HEK293 (cell line): ENCODE measurements around the gene NLGN1.

ENCODE experiments used
- CTCF ChIA-PET: fragments of 350-600 bp; formaldehyde crosslinking; extraction: SDS; loops from one replicate; lab custom pipeline; 2021; ENCODE audit warnings: antibody characterized with exemption; lab: Yijun Ruan, JAX
- POLR2A ChIA-PET: fragments of 300-600 bp; formaldehyde crosslinking; extraction: SDS; loops from one replicate; lab custom pipeline; 2020; ENCODE audit warnings: antibody characterized with exemption, inconsistent platforms; lab: Yijun Ruan, JAX
- H3K27ac ChIP-seq: fragments of 200-500 bp; sonication (Bioruptor generic); 2 replicates; pipeline ENCODE4 v1.5.1; 2014; ENCODE audit warnings: low read depth, low read length, control low read depth, inconsistent platforms; ENCODE audit errors: extremely low read depth
- H3K36me3 ChIP-seq, 2 experiments: fragments of 200-500 bp in 1 of 2; sonication (Bioruptor generic) in 1 of 2; 1 replicate in 1 of 2; 2 replicates in 1 of 2; pipeline ENCODE4 v1.5.1; 2014 to 2017; ENCODE audit warnings: inconsistent platforms in 2 of 2, low read length in 2 of 2; ENCODE audit not compliant: control insufficient read depth in 2 of 2, insufficient read depth in 1 of 2
- H3K4me1 ChIP-seq: fragments of 200-500 bp; sonication (Bioruptor generic); 2 replicates; pipeline ENCODE4 v1.5.1; 2014; ENCODE audit warnings: mild to moderate bottlenecking, low read length, inconsistent platforms; ENCODE audit not compliant: control insufficient read depth, insufficient read depth
- H3K4me3 ChIP-seq: 2 replicates; pipeline ENCODE4 v1.5.1; 2011; ENCODE audit warnings: low read depth, mild to moderate bottlenecking, control low read depth, low read length, moderate library complexity
- H3K9me3 ChIP-seq: fragments of 200-500 bp; sonication (Bioruptor generic); 2 replicates; pipeline ENCODE4 v1.5.1; 2014; ENCODE audit warnings: low read depth, low read length, inconsistent platforms; ENCODE audit not compliant: control insufficient read depth, insufficient read depth
- KLF16 ChIP-seq: fragments of 450-650 bp; formaldehyde crosslinking; IDR thresholded peaks from 2 replicates; pipeline ENCODE4 v1.5.1; 2017; ENCODE audit warnings: missing biosample characterization, missing genetic modification characterization
- PRDM1 ChIP-seq: fragments of 450-650 bp; formaldehyde crosslinking; IDR thresholded peaks from 2 replicates; pipeline ENCODE4; 2016; ENCODE audit warnings: missing biosample characterization, missing genetic modification characterization
- SETDB1 ChIP-seq: IDR thresholded peaks from one replicate; pipeline ENCODE4 v1.6.1; 2017; ENCODE audit warnings: mild to moderate bottlenecking, low read length, moderate library complexity, mixed read lengths; ENCODE audit not compliant: insufficient read length
- ZNF133 ChIP-seq: fragments of 450-650 bp; formaldehyde crosslinking; IDR thresholded peaks from 2 replicates; pipeline ENCODE4 v1.5.1; 2016; ENCODE audit warnings: missing biosample characterization, missing genetic modification characterization
- ZNF175 ChIP-seq: fragments of 450-650 bp; formaldehyde crosslinking; IDR thresholded peaks from 2 replicates; pipeline ENCODE4 v1.5.1; 2016; ENCODE audit warnings: missing biosample characterization, missing genetic modification characterization
- ZNF341 ChIP-seq: fragments of 450-650 bp; formaldehyde crosslinking; IDR thresholded peaks from 2 replicates; pipeline ENCODE4; 2016; ENCODE audit warnings: low read depth, missing biosample characterization, missing genetic modification characterization
- ZNF394 ChIP-seq: fragments of 450-650 bp; formaldehyde crosslinking; IDR thresholded peaks from 2 replicates; pipeline ENCODE4 v1.5.1; 2016; ENCODE audit warnings: missing biosample characterization, missing genetic modification characterization, mild to moderate bottlenecking, moderate library complexity, borderline replicate concordance
- ZNF473 ChIP-seq: fragments of 450-650 bp; formaldehyde crosslinking; IDR thresholded peaks from 2 replicates; pipeline ENCODE4 v1.5.1; 2017; ENCODE audit warnings: missing biosample characterization, missing genetic modification characterization
- ZNF747 ChIP-seq: fragments of 450-650 bp; formaldehyde crosslinking; IDR thresholded peaks from 2 replicates; pipeline ENCODE4 v1.5.1; 2016; ENCODE audit warnings: missing biosample characterization, missing genetic modification characterization
- ZNF76 ChIP-seq: fragments of 450-650 bp; formaldehyde crosslinking; IDR thresholded peaks from 2 replicates; pipeline ENCODE4; 2016; ENCODE audit warnings: low read depth, missing biosample characterization, missing genetic modification characterization, borderline replicate concordance
- ZNF791 ChIP-seq: fragments of 450-650 bp; formaldehyde crosslinking; IDR thresholded peaks from 2 replicates; pipeline ENCODE4 v1.5.1; 2016; ENCODE audit warnings: missing biosample characterization, missing genetic modification characterization
- ZNF837 ChIP-seq: fragments of 450-650 bp; formaldehyde crosslinking; IDR thresholded peaks from 2 replicates; pipeline ENCODE4 v1.5.1; 2016; ENCODE audit warnings: missing biosample characterization, missing genetic modification characterization
- ZSCAN16 ChIP-seq: fragments of 450-650 bp; formaldehyde crosslinking; IDR thresholded peaks from 2 replicates; pipeline ENCODE4 v1.5.1; 2016; ENCODE audit warnings: missing biosample characterization, missing genetic modification characterization
- ZSCAN23 ChIP-seq: fragments of 450-650 bp; formaldehyde crosslinking; IDR thresholded peaks from 2 replicates; pipeline ENCODE4 v1.5.1; 2016; ENCODE audit warnings: missing biosample characterization, missing genetic modification characterization
- TF ChIP-seq, protein P1 (sequence below): fragments of 450-650 bp; formaldehyde crosslinking; IDR thresholded peaks from 2 replicates; pipeline ENCODE4 v1.5.1; 2016; ENCODE audit warnings: missing biosample characterization, missing genetic modification characterization
- TF ChIP-seq, protein P2 (sequence below): fragments of 450-650 bp; formaldehyde crosslinking; conservative IDR thresholded peaks from 2 replicates; pipeline ENCODE4 v1.5.1; 2016; ENCODE audit warnings: low read depth, missing biosample characterization, missing genetic modification characterization
- TF ChIP-seq, protein P3 (sequence below): fragments of 450-650 bp; formaldehyde crosslinking; IDR thresholded peaks from 2 replicates; pipeline ENCODE4 v1.5.0; 2017; ENCODE audit warnings: missing biosample characterization, missing genetic modification characterization, borderline replicate concordance
- TF ChIP-seq, protein P4 (sequence below): fragments of 450-650 bp; formaldehyde crosslinking; IDR thresholded peaks from 2 replicates; pipeline ENCODE4; 2016; ENCODE audit warnings: missing biosample characterization, missing genetic modification characterization

Gene NLGN1

DNA sequence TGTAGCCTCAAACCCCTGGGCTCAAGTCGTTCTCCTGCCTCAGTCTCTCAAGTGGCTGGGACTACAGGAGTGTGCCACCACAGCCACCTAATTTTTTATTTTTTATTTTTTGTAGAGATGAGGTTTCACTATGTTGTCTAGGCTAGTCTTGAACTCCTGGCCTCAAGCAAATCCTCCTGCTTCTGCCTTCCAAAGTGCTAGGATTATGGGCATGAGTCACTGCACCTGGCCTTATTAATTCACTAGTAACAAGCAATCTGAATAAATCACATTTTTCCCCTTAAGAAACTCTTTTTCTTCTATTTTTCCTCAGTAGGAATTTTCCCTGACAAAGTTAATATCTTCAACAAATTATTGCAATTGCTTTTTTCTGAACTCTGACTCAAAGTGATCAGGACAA is 336.9 kb downstream of the NLGN1 start:
- TF ChIP-seq, protein P1, sequence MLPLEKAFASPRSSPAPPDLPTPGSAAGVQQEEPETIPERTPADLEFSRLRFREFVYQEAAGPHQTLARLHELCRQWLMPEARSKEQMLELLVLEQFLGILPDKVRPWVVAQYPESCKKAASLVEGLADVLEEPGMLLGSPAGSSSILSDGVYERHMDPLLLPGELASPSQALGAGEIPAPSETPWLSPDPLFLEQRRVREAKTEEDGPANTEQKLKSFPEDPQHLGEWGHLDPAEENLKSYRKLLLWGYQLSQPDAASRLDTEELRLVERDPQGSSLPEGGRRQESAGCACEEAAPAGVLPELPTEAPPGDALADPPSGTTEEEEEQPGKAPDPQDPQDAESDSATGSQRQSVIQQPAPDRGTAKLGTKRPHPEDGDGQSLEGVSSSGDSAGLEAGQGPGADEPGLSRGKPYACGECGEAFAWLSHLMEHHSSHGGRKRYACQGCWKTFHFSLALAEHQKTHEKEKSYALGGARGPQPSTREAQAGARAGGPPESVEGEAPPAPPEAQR (tag by site-specific recombination): no peak
- TF ChIP-seq ZNF133 (no peak), ZNF341 (tag by site-specific recombination) (no peak), ZSCAN23 (tag by site-specific recombination) (no peak), ZNF837 (no peak), SETDB1 (no peak), KLF16 (no peak), ZNF394 (tag by site-specific recombination) (no peak), ZNF76 (tag by site-specific recombination) (no peak), ZNF747 (no peak), ZSCAN16 (tag by site-specific recombination) (no peak), PRDM1 (no peak), ZNF473 (no peak), ZNF791 (no peak), ZNF175 (tag by site-specific recombination) (no peak)
- TF ChIP-seq, protein P2, sequence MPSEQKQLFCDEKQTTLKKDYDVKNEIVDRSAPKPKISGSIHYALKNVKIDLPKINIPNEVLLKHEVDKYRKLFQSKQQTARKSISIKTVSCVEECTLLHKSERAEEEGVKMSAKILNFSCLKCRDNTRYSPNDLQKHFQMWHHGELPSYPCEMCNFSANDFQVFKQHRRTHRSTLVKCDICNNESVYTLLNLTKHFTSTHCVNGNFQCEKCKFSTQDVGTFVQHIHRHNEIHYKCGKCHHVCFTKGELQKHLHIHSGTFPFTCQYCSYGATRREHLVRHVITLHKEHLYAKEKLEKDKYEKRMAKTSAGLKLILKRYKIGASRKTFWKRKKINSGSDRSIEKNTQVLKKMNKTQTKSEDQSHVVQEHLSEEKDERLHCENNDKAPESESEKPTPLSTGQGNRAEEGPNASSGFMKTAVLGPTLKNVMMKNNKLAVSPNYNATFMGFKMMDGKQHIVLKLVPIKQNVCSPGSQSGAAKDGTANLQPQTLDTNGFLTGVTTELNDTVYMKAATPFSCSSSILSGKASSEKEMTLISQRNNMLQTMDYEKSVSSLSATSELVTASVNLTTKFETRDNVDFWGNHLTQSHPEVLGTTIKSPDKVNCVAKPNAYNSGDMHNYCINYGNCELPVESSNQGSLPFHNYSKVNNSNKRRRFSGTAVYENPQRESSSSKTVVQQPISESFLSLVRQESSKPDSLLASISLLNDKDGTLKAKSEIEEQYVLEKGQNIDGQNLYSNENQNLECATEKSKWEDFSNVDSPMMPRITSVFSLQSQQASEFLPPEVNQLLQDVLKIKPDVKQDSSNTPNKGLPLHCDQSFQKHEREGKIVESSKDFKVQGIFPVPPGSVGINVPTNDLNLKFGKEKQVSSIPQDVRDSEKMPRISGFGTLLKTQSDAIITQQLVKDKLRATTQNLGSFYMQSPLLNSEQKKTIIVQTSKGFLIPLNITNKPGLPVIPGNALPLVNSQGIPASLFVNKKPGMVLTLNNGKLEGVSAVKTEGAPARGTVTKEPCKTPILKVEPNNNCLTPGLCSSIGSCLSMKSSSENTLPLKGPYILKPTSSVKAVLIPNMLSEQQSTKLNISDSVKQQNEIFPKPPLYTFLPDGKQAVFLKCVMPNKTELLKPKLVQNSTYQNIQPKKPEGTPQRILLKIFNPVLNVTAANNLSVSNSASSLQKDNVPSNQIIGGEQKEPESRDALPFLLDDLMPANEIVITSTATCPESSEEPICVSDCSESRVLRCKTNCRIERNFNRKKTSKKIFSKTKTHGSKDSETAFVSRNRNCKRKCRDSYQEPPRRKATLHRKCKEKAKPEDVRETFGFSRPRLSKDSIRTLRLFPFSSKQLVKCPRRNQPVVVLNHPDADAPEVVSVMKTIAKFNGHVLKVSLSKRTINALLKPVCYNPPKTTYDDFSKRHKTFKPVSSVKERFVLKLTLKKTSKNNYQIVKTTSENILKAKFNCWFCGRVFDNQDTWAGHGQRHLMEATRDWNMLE (tag by site-specific recombination): no peak
- TF ChIP-seq, protein P3, sequence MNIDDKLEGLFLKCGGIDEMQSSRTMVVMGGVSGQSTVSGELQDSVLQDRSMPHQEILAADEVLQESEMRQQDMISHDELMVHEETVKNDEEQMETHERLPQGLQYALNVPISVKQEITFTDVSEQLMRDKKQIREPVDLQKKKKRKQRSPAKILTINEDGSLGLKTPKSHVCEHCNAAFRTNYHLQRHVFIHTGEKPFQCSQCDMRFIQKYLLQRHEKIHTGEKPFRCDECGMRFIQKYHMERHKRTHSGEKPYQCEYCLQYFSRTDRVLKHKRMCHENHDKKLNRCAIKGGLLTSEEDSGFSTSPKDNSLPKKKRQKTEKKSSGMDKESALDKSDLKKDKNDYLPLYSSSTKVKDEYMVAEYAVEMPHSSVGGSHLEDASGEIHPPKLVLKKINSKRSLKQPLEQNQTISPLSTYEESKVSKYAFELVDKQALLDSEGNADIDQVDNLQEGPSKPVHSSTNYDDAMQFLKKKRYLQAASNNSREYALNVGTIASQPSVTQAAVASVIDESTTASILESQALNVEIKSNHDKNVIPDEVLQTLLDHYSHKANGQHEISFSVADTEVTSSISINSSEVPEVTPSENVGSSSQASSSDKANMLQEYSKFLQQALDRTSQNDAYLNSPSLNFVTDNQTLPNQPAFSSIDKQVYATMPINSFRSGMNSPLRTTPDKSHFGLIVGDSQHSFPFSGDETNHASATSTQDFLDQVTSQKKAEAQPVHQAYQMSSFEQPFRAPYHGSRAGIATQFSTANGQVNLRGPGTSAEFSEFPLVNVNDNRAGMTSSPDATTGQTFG (tag by site-specific recombination): no peak
- TF ChIP-seq, protein P4, sequence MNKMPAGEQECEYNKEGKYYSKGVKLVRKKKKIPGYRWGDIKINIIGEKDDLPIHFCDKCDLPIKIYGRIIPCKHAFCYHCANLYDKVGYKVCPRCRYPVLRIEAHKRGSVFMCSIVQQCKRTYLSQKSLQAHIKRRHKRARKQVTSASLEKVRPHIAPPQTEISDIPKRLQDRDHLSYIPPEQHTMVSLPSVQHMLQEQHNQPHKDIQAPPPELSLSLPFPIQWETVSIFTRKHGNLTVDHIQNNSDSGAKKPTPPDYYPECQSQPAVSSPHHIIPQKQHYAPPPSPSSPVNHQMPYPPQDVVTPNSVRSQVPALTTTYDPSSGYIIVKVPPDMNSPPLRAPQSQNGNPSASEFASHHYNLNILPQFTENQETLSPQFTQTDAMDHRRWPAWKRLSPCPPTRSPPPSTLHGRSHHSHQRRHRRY: no peak
- H3K4me3 ChIP-seq: no peak overlapping the region
- H3K36me3 ChIP-seq: no peaks in the 10 kb centered on the region
- CTCF ChIA-PET: no interaction called here
- no peaks in the 10 kb centered on the region for H3K9me3 ChIP-seq
- POLR2A ChIA-PET: no interaction called here
- H3K4me1 ChIP-seq: no peaks in the 10 kb centered on the region
- no peak overlapping the region for H3K27ac ChIP-seq
